SK-N-SH (cell line): Measurements from ENCODE around the gene TSPAN10. TPM values are rescaled to one million over a fixed set of nuclear protein-coding genes. Genes with fewer than 3 reads are reported as not detected.

Experiments used
- CTCF ChIA-PET: fragments of 300-600, 350-600 bp; formaldehyde crosslinking; extraction: SDS; loops from one replicate; lab custom pipeline; 2021; lab: Yijun Ruan, JAX
- POLR2A ChIA-PET: fragments of 350-600 bp; sonication (Branson Sonifier 250); formaldehyde crosslinking; extraction: SDS; loops from one replicate; lab custom pipeline; 2020; ENCODE audit warnings: antibody characterized with exemption, inconsistent platforms; lab: Yijun Ruan, JAX
- DNase-seq: peaks from one replicate; pipeline ENCODE4 v3.0.0; 2012
- H2AFZ ChIP-seq: fragments of 200-600 bp; sonication (generic); 2 replicates; pipeline ENCODE4 v1.8.1; 2016; ENCODE audit warnings: antibody characterized with exemption, mild to moderate bottlenecking, low read depth
- H3F3A ChIP-seq: fragments of 200-600 bp; sonication (generic); replicated peaks from 2 replicates; pipeline ENCODE3; 2016; ENCODE audit warnings: antibody characterized with exemption, mild to moderate bottlenecking; ENCODE audit not compliant: insufficient read depth
- H3K27ac ChIP-seq, 2 experiments: fragments of 200-500 bp in 1 of 2; fragments of 200-600 bp in 1 of 2; sonication (Bioruptor generic) in 1 of 2; sonication (generic), shearing (Covaris generic) in 1 of 2; 2 replicates each; pipeline versions ENCODE4 v1.5.1 to v1.6.1; 2014 to 2016; ENCODE audit warnings: low read depth in 2 of 2, inconsistent platforms in 1 of 2, low read length in 1 of 2, mild to moderate bottlenecking in 1 of 2, mixed read lengths in 1 of 2
- H3K27me3 ChIP-seq: fragments of 200-600 bp; sonication (generic), shearing (Covaris generic); 2 replicates; pipeline ENCODE4 v1.6.1; 2016; ENCODE audit warnings: mixed run types; ENCODE audit not compliant: insufficient read depth
- H3K36me3 ChIP-seq, 2 experiments: fragments of 200-500 bp in 1 of 2; fragments of 200-600 bp in 1 of 2; sonication (Bioruptor generic) in 1 of 2; sonication (generic) in 1 of 2; replicated peaks in 1 of 2; 2 replicates each; pipeline versions ENCODE3 to v1.5.1; 2014 to 2016; ENCODE audit warnings: low read length in 1 of 2, mild to moderate bottlenecking in 1 of 2; ENCODE audit not compliant: insufficient read depth in 2 of 2, control insufficient read depth in 1 of 2
- H3K4me1 ChIP-seq, 2 experiments: fragments of 200-500 bp in 1 of 2; fragments of 200-600 bp in 1 of 2; sonication (Bioruptor generic) in 1 of 2; sonication (generic), shearing (Covaris generic) in 1 of 2; 2 replicates each; pipeline versions ENCODE4 v1.5.1 to v1.6.1; 2014 to 2016; ENCODE audit warnings: low read depth in 1 of 2, low read length in 1 of 2, mixed run types in 1 of 2; ENCODE audit not compliant: insufficient read depth in 2 of 2, control insufficient read depth in 1 of 2
- H3K4me2 ChIP-seq: fragments of 200-600 bp; sonication (generic), shearing (Covaris generic); 2 replicates; pipeline ENCODE4 v1.6.1; 2017; ENCODE audit warnings: mixed run types
- H3K4me3 ChIP-seq, 2 experiments: fragments of 200-500 bp in 1 of 2; fragments of 200-600 bp in 1 of 2; sonication (Bioruptor generic) in 1 of 2; sonication (generic), shearing (Covaris generic) in 1 of 2; 2 replicates each; pipeline versions ENCODE4 v1.5.1 to v1.8.1; 2014 to 2016; ENCODE audit warnings: low read depth in 2 of 2, inconsistent platforms in 1 of 2, low read length in 1 of 2, mild to moderate bottlenecking in 1 of 2, mixed read lengths in 1 of 2, moderate library complexity in 1 of 2
- H3K79me2 ChIP-seq: fragments of 200-600 bp; sonication (generic); 2 replicates; pipeline ENCODE4 v1.8.1; 2017; ENCODE audit warnings: mild to moderate bottlenecking; ENCODE audit not compliant: insufficient read depth
- H3K9ac ChIP-seq: fragments of 200-600 bp; sonication (generic); 2 replicates; pipeline ENCODE4 v1.6.1; 2017; ENCODE audit warnings: mixed run types
- H3K9me2 ChIP-seq: fragments of 200-600 bp; sonication (generic); 2 replicates; pipeline ENCODE4 v1.6.1; 2017; ENCODE audit warnings: mixed run types
- H3K9me3 ChIP-seq: fragments of 200-600 bp; sonication (generic); 2 replicates; pipeline ENCODE4 v1.6.1; 2017; ENCODE audit warnings: mixed run types, mild to moderate bottlenecking, moderate library complexity
- H4K20me1 ChIP-seq: fragments of 200-600 bp; sonication (generic); 2 replicates; pipeline ENCODE4 v1.6.1; 2017; ENCODE audit warnings: mild to moderate bottlenecking, mixed run types; ENCODE audit not compliant: insufficient read depth
- FOXJ3 ChIP-seq: sonication (generic); formaldehyde crosslinking; IDR thresholded peaks from 2 replicates; pipeline ENCODE4 v1.5.1; 2020; ENCODE audit warnings: mild to moderate bottlenecking, missing genetic modification reagents
- FOXM1 ChIP-seq: IDR thresholded peaks from 2 replicates; pipeline ENCODE4 v1.4.0; 2012; ENCODE audit warnings: low read depth, mild to moderate bottlenecking
- MAX ChIP-seq: IDR thresholded peaks from 2 replicates; pipeline ENCODE4 v1.4.0; 2012; ENCODE audit warnings: low read depth
- MXI1 ChIP-seq: IDR thresholded peaks from 2 replicates; pipeline ENCODE4 v1.6.1; 2012; ENCODE audit warnings: mild to moderate bottlenecking, low read depth, low read length, improper control_type of control experiment
- NFIC ChIP-seq: IDR thresholded peaks from 2 replicates; pipeline ENCODE4 v1.4.0; 2012; ENCODE audit warnings: borderline replicate concordance
- SMC3 ChIP-seq: IDR thresholded peaks from 2 replicates; pipeline ENCODE4 v1.6.1; 2012; ENCODE audit warnings: low read depth, low read length, improper control_type of control experiment
- WGBS: methylation state at CpG from one replicate; pipeline ENCODE4 v1.1.6; 2017; ENCODE audit warnings: low lambda C conversion rate; 5-methylcytosine and 5-hydroxymethylcytosine counted together
- polyA plus RNA-seq, 3 experiments: library from polyadenylated mRNA; depleted of rRNA; stranded (reverse); fragments of >200 nt; gene quantifications; 2 replicates each; pipeline ENCODE4 v1.2.3, GENCODE V29; 2012
- TF ChIP-seq, protein P1 (sequence below): IDR thresholded peaks from 2 replicates; pipeline ENCODE4 v1.6.1; 2012; ENCODE audit warnings: mild to moderate bottlenecking, low read depth, low read length, moderate library complexity

The TSPAN10 gene
- polyA plus RNA-seq, 1 of the 3 experiments (the other 2 are of a cell fraction) = 6.0 TPM

DNA sequence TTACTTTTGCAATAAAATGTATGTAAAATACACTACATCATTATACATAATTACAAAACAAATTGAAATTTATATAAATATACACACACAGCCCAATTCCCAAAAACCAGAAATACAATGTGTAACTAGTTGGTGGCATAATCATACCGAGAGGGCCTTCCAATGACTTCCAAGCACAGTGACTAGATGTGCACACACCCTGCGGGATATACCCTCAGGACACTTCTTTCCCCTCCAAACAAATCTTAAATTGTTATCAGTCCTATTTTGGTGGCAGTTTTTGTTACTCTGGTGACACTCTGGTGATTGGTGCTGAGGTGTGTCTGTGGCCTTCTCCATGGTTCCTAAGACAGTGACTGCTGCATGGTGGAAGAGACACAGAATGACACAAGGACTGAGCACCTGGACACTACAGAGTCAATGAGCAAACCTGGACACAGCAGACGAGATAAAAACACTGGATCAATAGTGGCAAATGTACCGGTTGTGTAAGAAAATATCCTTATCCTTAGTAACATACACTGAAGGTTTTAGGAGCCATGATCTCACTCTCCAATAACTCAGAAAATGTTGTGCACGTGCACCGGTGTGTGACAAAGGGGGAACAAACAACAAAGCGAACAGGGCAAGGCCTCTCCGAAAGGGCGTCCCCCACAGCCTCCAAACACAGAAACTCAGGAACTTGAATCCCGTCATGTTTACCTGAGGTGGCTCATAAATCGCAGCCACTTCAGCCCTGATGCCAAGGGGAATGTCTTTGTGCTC, 33.0 kb upstream of the TSPAN10 start:
- Histone ChIP-seq H4K20me1 (peaks cover 57% of the 10 kb centered on the region), H3K9ac (no peak overlapping the region), H3K4me2 (no peak overlapping the region), H3K79me2 (peaks cover 79% of the 10 kb centered on the region), H3K27me3 (no peaks in the 10 kb centered on the region), H3K4me1 (peaks cover 2 to 20% of the 10 kb centered on the region in 2 experiments), H3K27ac (no peak overlapping the region), H3K36me3 (peaks cover 52 to 74% of the 10 kb centered on the region in 2 experiments), H3K9me3 (no peaks in the 10 kb centered on the region), H3K9me2 (no peaks in the 10 kb centered on the region), H2AFZ (no peak overlapping the region), H3K4me3 (no peak overlapping the region), H3F3A (peaks cover 73% of the 10 kb centered on the region)
- DNase-seq = no peak
- WGBS = 93% methylated on average over 11 of the region's 11 CpGs
- TF ChIP-seq FOXJ3 (CRISPR knock-in tag) (no peak), NFIC (no peak), FOXM1 (no peak), SMC3 (no peak)
- POLR2A ChIA-PET = no interaction called here
- CTCF ChIA-PET = no interaction called here

GRCh38 chr17:81607431-81607830, 29.6 kb upstream of the TSPAN10 start:
- H3K4me3 ChIP-seq = no peak overlapping the region
- peaks cover 90% of the 10 kb centered on the region for H3K79me2 ChIP-seq
- no peak overlapping the region for H3K27ac ChIP-seq
- H3K27me3 ChIP-seq = no peaks in the 10 kb centered on the region
- no peaks in the 10 kb centered on the region for H3K4me1 ChIP-seq
- TF ChIP-seq, protein P1, sequence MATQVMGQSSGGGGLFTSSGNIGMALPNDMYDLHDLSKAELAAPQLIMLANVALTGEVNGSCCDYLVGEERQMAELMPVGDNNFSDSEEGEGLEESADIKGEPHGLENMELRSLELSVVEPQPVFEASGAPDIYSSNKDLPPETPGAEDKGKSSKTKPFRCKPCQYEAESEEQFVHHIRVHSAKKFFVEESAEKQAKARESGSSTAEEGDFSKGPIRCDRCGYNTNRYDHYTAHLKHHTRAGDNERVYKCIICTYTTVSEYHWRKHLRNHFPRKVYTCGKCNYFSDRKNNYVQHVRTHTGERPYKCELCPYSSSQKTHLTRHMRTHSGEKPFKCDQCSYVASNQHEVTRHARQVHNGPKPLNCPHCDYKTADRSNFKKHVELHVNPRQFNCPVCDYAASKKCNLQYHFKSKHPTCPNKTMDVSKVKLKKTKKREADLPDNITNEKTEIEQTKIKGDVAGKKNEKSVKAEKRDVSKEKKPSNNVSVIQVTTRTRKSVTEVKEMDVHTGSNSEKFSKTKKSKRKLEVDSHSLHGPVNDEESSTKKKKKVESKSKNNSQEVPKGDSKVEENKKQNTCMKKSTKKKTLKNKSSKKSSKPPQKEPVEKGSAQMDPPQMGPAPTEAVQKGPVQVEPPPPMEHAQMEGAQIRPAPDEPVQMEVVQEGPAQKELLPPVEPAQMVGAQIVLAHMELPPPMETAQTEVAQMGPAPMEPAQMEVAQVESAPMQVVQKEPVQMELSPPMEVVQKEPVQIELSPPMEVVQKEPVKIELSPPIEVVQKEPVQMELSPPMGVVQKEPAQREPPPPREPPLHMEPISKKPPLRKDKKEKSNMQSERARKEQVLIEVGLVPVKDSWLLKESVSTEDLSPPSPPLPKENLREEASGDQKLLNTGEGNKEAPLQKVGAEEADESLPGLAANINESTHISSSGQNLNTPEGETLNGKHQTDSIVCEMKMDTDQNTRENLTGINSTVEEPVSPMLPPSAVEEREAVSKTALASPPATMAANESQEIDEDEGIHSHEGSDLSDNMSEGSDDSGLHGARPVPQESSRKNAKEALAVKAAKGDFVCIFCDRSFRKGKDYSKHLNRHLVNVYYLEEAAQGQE = no peak
- no peak for TF ChIP-seq MAX
- no peak for TF ChIP-seq MXI1
- peaks cover 41% of the 10 kb centered on the region for H3F3A ChIP-seq
- 88% methylated on average over 6 of the region's 6 CpGs for WGBS
- H3K9me2 ChIP-seq = no peaks in the 10 kb centered on the region
- no peaks in the 10 kb centered on the region for H3K9me3 ChIP-seq
- H2AFZ ChIP-seq = no peak overlapping the region
- H3K9ac ChIP-seq = no peak overlapping the region
- ChIA-PET CTCF (interaction anchor here (0.6 to 2.2 kb wide), 7 partner anchors 10 to 355 kb away, joined by 3 to 6 read pairs (median 4); no protein-coding TSS in a partner anchor), POLR2A (no interaction called here)
- peaks cover 56 to 78% of the 10 kb centered on the region in 2 experiments for H3K36me3 ChIP-seq
- H3K4me2 ChIP-seq = no peak overlapping the region
- peaks cover 47% of the 10 kb centered on the region for H4K20me1 ChIP-seq
- DNase-seq = no peak
